ENCODE results near the gene DSCAM.

DSCAM gene

DNA sequence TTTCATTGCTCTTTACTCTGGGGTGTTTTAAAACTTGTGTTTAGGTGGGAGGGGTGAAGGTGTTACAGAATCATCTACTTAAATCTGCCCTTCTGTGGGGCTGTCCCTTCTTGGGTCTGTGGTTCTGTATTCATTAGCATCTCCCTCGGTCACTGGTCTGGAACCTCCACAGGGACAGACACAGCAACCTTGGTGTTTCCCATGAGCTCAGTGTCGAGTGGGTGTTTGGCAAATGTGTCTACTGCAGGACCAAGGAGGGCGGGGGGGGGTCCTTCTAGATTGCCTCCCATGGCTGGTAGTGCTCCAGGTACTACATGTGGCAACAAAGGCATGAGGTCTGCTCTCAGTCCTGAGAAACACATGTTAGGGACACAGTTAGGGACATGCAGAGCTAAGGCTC is 706.3 kb downstream of the DSCAM start:
- no peaks in the 10 kb centered on the region for H3K36me3 ChIP-seq (ENCODE audit: control insufficient read depth in 4 of 4, insufficient read depth in 4 of 4, low read length in 3 of 4)
- CTCF ChIA-PET: no interaction called here
- 100% methylated on average over 3 of the region's 3 CpGs for WGBS (ENCODE audit: insufficient coverage)
- no peak overlapping the region for H3K27ac ChIP-seq (ENCODE audit: insufficient read depth in 1 of 2, low read depth in 1 of 2, low read length in 2 of 2, poor library complexity in 1 of 2, severe bottlenecking in 2 of 2)
- no peaks in the 10 kb centered on the region for H3K9me3 ChIP-seq (ENCODE audit: control extremely low read depth in 1 of 5, control insufficient read depth in 4 of 5, insufficient read depth in 2 of 5, low read depth in 1 of 5, low read length in 4 of 5)
- H3K4me1 ChIP-seq (ENCODE audit: control extremely low read depth in 1 of 4, control insufficient read depth in 4 of 4, insufficient read depth in 4 of 4, low read length in 3 of 4): no peaks in the 10 kb centered on the region
- POLR2A ChIA-PET: no interaction called here
- no peak for DNase-seq
- H3K27me3 ChIP-seq (replicated peaks in 2 of 5; ENCODE audit: control insufficient read depth in 4 of 5, insufficient read depth in 5 of 5, low read length in 4 of 5): no peaks in the 10 kb centered on the region
- no peak overlapping the region for H3K4me3 ChIP-seq (ENCODE audit: control insufficient read depth in 1 of 7, extremely low read depth in 1 of 7, insufficient read depth in 4 of 7, low read depth in 2 of 7, low read length in 6 of 7)

DNA sequence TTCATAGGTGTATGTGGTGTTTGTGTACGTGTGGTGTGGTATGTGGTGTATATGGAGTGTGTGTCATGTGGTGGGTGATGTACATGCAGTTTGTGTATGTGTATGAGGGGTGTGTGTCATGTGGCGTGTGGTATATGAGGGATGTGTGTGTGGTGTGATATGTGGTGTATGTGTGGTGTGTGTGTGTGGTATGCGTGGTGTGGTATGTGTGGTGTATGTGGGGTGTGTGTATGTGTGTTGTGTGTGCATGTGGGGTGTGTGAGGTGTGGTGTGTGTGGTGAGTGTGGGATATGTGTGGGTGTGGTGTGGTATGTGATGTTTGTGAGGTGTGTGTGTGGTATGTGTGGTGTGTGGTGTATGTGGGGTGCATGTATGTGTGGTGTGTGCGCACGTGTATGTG is 707.3 kb downstream of the DSCAM start:
- H3K4me1 ChIP-seq (ENCODE audit: control extremely low read depth in 1 of 4, control insufficient read depth in 4 of 4, insufficient read depth in 4 of 4, low read length in 3 of 4): no peaks in the 10 kb centered on the region
- H3K27me3 ChIP-seq (replicated peaks in 2 of 5; ENCODE audit: control insufficient read depth in 4 of 5, insufficient read depth in 5 of 5, low read length in 4 of 5): no peaks in the 10 kb centered on the region
- no peak for DNase-seq
- no peak overlapping the region for H3K27ac ChIP-seq (ENCODE audit: insufficient read depth in 1 of 2, low read depth in 1 of 2, low read length in 2 of 2, poor library complexity in 1 of 2, severe bottlenecking in 2 of 2)
- no peaks in the 10 kb centered on the region for H3K9me3 ChIP-seq (ENCODE audit: control extremely low read depth in 1 of 5, control insufficient read depth in 4 of 5, insufficient read depth in 2 of 5, low read depth in 1 of 5, low read length in 4 of 5)
- H3K4me3 ChIP-seq (ENCODE audit: control insufficient read depth in 1 of 7, extremely low read depth in 1 of 7, insufficient read depth in 4 of 7, low read depth in 2 of 7, low read length in 6 of 7): no peak overlapping the region
- ChIA-PET POLR2A (no interaction called here), CTCF (no interaction called here)
- 52% methylated on average over 2 of the region's 5 CpGs for WGBS (ENCODE audit: insufficient coverage)
- no peaks in the 10 kb centered on the region for H3K36me3 ChIP-seq (ENCODE audit: control insufficient read depth in 4 of 4, insufficient read depth in 4 of 4, low read length in 3 of 4)

- Histone ChIP-seq H3K4me1 (ENCODE audit: control extremely low read depth in 1 of 4, control insufficient read depth in 4 of 4, insufficient read depth in 4 of 4, low read length in 3 of 4) (no peaks in the 10 kb centered on the region), H3K9me3 (ENCODE audit: control extremely low read depth in 1 of 5, control insufficient read depth in 4 of 5, insufficient read depth in 2 of 5, low read depth in 1 of 5, low read length in 4 of 5) (peaks cover 0 to 4% (median 0%) of the 10 kb centered on the region in 5 experiments), H3K27me3 (replicated peaks in 2 of 5; ENCODE audit: control insufficient read depth in 4 of 5, insufficient read depth in 5 of 5, low read length in 4 of 5) (no peaks in the 10 kb centered on the region), H3K36me3 (ENCODE audit: control insufficient read depth in 4 of 4, insufficient read depth in 4 of 4, low read length in 3 of 4) (no peaks in the 10 kb centered on the region), H3K4me3 (ENCODE audit: control insufficient read depth in 1 of 7, extremely low read depth in 1 of 7, insufficient read depth in 4 of 7, low read depth in 2 of 7, low read length in 6 of 7) (no peak overlapping the region), H3K27ac (ENCODE audit: insufficient read depth in 1 of 2, low read depth in 1 of 2, low read length in 2 of 2, poor library complexity in 1 of 2, severe bottlenecking in 2 of 2) (no peak overlapping the region)
- WGBS (ENCODE audit: insufficient coverage): 97% methylated on average over 6 of the region's 7 CpGs
- CTCF ChIA-PET: no interaction called here
- POLR2A ChIA-PET: interaction anchor here (0.6 kb wide), 1 partner anchor 477 kb away, joined by 3 read pairs; no protein-coding TSS in a partner anchor
- no peak for DNase-seq
Observed at GRCh38 chr21:40136571-40136970, 710.4 kb downstream of the DSCAM start.

DNA sequence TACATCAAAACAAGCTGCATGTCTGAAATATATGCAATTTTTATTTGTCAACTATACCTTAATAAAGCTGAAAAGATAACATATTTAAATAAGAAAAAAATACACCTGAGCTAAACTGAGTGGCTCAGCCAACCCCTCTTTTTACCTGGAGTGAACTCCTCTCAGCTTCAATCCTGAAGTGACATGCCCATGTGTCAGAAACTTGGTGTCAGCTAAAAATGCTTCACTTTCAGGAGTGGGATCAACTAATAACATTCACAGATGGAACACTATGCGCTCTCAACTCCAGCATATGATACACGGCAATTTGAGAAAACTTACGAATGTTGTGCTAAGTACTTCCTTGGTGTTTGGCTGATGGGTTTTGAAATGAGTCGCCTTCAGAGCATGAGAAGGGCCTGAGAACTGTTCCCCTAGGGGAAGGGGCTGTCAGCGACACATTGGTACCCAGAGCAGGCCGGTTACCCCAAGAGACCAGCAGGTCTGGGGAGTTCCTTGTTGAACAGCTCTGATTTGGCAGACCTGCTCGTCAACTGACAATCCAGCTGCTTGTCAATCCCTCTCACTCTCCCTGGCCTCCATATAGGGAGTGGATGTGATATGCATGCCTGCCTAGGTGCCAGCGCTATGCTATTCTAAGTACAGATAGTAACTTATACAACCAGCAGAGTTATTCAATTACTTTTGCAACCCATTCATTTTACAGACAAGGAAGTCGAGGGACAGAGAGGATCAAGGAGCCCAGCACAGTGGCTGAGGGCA is 712.0 kb downstream of the DSCAM start:
- H3K36me3 ChIP-seq (ENCODE audit: control insufficient read depth in 4 of 4, insufficient read depth in 4 of 4, low read length in 3 of 4): no peaks in the 10 kb centered on the region
- POLR2A ChIA-PET: no interaction called here
- CTCF ChIA-PET: no interaction called here
- no peaks in the 10 kb centered on the region for H3K27me3 ChIP-seq (replicated peaks in 2 of 5; ENCODE audit: control insufficient read depth in 4 of 5, insufficient read depth in 5 of 5, low read length in 4 of 5)
- H3K27ac ChIP-seq (ENCODE audit: insufficient read depth in 1 of 2, low read depth in 1 of 2, low read length in 2 of 2, poor library complexity in 1 of 2, severe bottlenecking in 2 of 2): no peak overlapping the region
- peaks cover 0 to 4% (median 0%) of the 10 kb centered on the region in 5 experiments for H3K9me3 ChIP-seq (ENCODE audit: control extremely low read depth in 1 of 5, control insufficient read depth in 4 of 5, insufficient read depth in 2 of 5, low read depth in 1 of 5, low read length in 4 of 5)
- WGBS (ENCODE audit: insufficient coverage): 95% methylated on average over 8 of the region's 9 CpGs
- DNase-seq: no peak
- no peak overlapping the region for H3K4me3 ChIP-seq (ENCODE audit: control insufficient read depth in 1 of 7, extremely low read depth in 1 of 7, insufficient read depth in 4 of 7, low read depth in 2 of 7, low read length in 6 of 7)
- H3K4me1 ChIP-seq (ENCODE audit: control extremely low read depth in 1 of 4, control insufficient read depth in 4 of 4, insufficient read depth in 4 of 4, low read length in 3 of 4): no peaks in the 10 kb centered on the region

DNA sequence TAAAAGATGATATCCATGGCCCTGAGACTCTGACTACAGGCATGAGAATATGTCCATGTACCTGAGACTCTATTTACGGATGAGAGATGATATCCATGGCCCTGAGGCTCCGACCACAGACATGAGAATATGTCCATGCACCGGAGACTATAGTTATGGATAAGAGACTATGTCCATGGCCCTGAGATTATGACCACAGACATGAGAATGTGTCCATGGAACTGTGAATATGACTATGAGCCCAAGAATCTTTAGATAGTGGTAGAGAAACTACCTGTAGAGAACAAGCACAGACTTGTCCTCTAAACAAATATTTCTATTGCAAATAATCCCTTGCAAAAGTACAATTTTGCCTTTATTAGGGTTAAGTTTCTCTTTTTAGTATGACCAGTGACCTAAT is 716.5 kb downstream of the DSCAM start:
- no peak for DNase-seq
- Histone ChIP-seq H3K27me3 (replicated peaks in 2 of 5; ENCODE audit: control insufficient read depth in 4 of 5, insufficient read depth in 5 of 5, low read length in 4 of 5) (peaks cover 0 to 2% (median 0%) of the 10 kb centered on the region in 5 experiments), H3K9me3 (ENCODE audit: control extremely low read depth in 1 of 5, control insufficient read depth in 4 of 5, insufficient read depth in 2 of 5, low read depth in 1 of 5, low read length in 4 of 5) (peaks cover 0 to 4% (median 0%) of the 10 kb centered on the region in 5 experiments), H3K4me3 (ENCODE audit: control insufficient read depth in 1 of 7, extremely low read depth in 1 of 7, insufficient read depth in 4 of 7, low read depth in 2 of 7, low read length in 6 of 7) (no peak overlapping the region), H3K27ac (ENCODE audit: insufficient read depth in 1 of 2, low read depth in 1 of 2, low read length in 2 of 2, poor library complexity in 1 of 2, severe bottlenecking in 2 of 2) (no peak overlapping the region), H3K4me1 (ENCODE audit: control extremely low read depth in 1 of 4, control insufficient read depth in 4 of 4, insufficient read depth in 4 of 4, low read length in 3 of 4) (no peaks in the 10 kb centered on the region), H3K36me3 (ENCODE audit: control insufficient read depth in 4 of 4, insufficient read depth in 4 of 4, low read length in 3 of 4) (no peaks in the 10 kb centered on the region)
- ChIA-PET POLR2A (no interaction called here), CTCF (no interaction called here)
- 100% methylated on average over 3 of the region's 3 CpGs for WGBS (ENCODE audit: insufficient coverage)

DNA sequence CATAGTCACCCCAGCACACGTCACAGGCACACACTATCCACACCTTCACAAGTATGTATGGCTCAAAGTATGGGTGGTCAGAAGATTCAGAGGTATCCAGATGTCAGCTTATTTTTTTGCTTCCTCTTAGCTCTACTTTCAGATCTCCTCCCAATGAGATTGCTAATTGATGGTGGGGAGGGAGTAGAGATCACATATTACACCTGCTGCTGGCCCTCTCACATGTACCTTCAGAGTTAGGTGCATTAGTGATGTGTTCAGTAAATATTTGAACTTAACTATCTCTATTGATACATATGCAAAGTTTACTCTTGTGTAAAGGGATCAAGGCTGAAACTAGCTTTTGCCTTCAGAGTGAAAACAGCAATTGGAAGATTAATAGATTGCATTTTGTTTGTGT is 717.1 kb downstream of the DSCAM start:
- Histone ChIP-seq H3K36me3 (ENCODE audit: control insufficient read depth in 4 of 4, insufficient read depth in 4 of 4, low read length in 3 of 4) (no peaks in the 10 kb centered on the region), H3K27ac (ENCODE audit: insufficient read depth in 1 of 2, low read depth in 1 of 2, low read length in 2 of 2, poor library complexity in 1 of 2, severe bottlenecking in 2 of 2) (no peak overlapping the region), H3K4me3 (ENCODE audit: control insufficient read depth in 1 of 7, extremely low read depth in 1 of 7, insufficient read depth in 4 of 7, low read depth in 2 of 7, low read length in 6 of 7) (no peak overlapping the region), H3K4me1 (ENCODE audit: control extremely low read depth in 1 of 4, control insufficient read depth in 4 of 4, insufficient read depth in 4 of 4, low read length in 3 of 4) (no peaks in the 10 kb centered on the region), H3K9me3 (ENCODE audit: control extremely low read depth in 1 of 5, control insufficient read depth in 4 of 5, insufficient read depth in 2 of 5, low read depth in 1 of 5, low read length in 4 of 5) (peaks cover 0 to 4% (median 0%) of the 10 kb centered on the region in 5 experiments), H3K27me3 (replicated peaks in 2 of 5; ENCODE audit: control insufficient read depth in 4 of 5, insufficient read depth in 5 of 5, low read length in 4 of 5) (peaks cover 0 to 5% (median 0%) of the 10 kb centered on the region in 5 experiments)
- DNase-seq: no peak
- CTCF ChIA-PET: interaction anchor here (0.6 kb wide), 1 partner anchor 596 kb away, joined by 4 read pairs; no protein-coding TSS in a partner anchor
- no CpG with 5 or more reads among the region's 1 CpG for WGBS (ENCODE audit: insufficient coverage)
- POLR2A ChIA-PET: no interaction called here

GRCh38 chr21:40128891-40129290 is 718.1 kb downstream of the DSCAM start:
- H3K36me3 ChIP-seq (ENCODE audit: control insufficient read depth in 4 of 4, insufficient read depth in 4 of 4, low read length in 3 of 4): no peaks in the 10 kb centered on the region
- WGBS (ENCODE audit: insufficient coverage): 93% methylated on average over 3 of the region's 5 CpGs
- H3K4me3 ChIP-seq (ENCODE audit: control insufficient read depth in 1 of 7, extremely low read depth in 1 of 7, insufficient read depth in 4 of 7, low read depth in 2 of 7, low read length in 6 of 7): no peak overlapping the region
- no peak overlapping the region for H3K27ac ChIP-seq (ENCODE audit: insufficient read depth in 1 of 2, low read depth in 1 of 2, low read length in 2 of 2, poor library complexity in 1 of 2, severe bottlenecking in 2 of 2)
- POLR2A ChIA-PET: no interaction called here
- DNase-seq: no peak
- H3K27me3 ChIP-seq (replicated peaks in 2 of 5; ENCODE audit: control insufficient read depth in 4 of 5, insufficient read depth in 5 of 5, low read length in 4 of 5): peaks cover 0 to 5% (median 0%) of the 10 kb centered on the region in 5 experiments
- no peaks in the 10 kb centered on the region for H3K4me1 ChIP-seq (ENCODE audit: control extremely low read depth in 1 of 4, control insufficient read depth in 4 of 4, insufficient read depth in 4 of 4, low read length in 3 of 4)
- CTCF ChIA-PET: interaction anchor here (0.9 kb wide), 1 partner anchor 10 kb away, joined by 3 read pairs; no protein-coding TSS in a partner anchor
- H3K9me3 ChIP-seq (ENCODE audit: control extremely low read depth in 1 of 5, control insufficient read depth in 4 of 5, insufficient read depth in 2 of 5, low read depth in 1 of 5, low read length in 4 of 5): peaks cover 0 to 4% (median 0%) of the 10 kb centered on the region in 5 experiments

Data from common myeloid progenitor, CD34-positive (primary cell).